D721Med (cell line): ENCODE data around the gene UIMC1.

Experiments used
- DNase-seq: peaks from one replicate; pipeline ENCODE4 v3.0.0; 2011; ENCODE audit warnings: low spot score; ENCODE audit not compliant: insufficient read length
- FAIRE-seq: peaks from 2 replicates; lab custom pipeline; 2011; peaks lifted over from hg19 to GRCh38; lab: Jason Lieb, UNC
- TF ChIP-seq, protein P1 (sequence below): IDR thresholded peaks from 2 replicates; pipeline ENCODE4 v1.5.1; 2012; ENCODE audit warnings: mild to moderate bottlenecking, control low read depth; ENCODE audit not compliant: insufficient read depth; ENCODE audit errors: missing control alignments

Gene UIMC1

GRCh38 chr5:177041936-177042335 lies 35.4 kb upstream of the UIMC1 start:
- no peak for DNase-seq
- no peak for FAIRE-seq
- TF ChIP-seq, protein P1, sequence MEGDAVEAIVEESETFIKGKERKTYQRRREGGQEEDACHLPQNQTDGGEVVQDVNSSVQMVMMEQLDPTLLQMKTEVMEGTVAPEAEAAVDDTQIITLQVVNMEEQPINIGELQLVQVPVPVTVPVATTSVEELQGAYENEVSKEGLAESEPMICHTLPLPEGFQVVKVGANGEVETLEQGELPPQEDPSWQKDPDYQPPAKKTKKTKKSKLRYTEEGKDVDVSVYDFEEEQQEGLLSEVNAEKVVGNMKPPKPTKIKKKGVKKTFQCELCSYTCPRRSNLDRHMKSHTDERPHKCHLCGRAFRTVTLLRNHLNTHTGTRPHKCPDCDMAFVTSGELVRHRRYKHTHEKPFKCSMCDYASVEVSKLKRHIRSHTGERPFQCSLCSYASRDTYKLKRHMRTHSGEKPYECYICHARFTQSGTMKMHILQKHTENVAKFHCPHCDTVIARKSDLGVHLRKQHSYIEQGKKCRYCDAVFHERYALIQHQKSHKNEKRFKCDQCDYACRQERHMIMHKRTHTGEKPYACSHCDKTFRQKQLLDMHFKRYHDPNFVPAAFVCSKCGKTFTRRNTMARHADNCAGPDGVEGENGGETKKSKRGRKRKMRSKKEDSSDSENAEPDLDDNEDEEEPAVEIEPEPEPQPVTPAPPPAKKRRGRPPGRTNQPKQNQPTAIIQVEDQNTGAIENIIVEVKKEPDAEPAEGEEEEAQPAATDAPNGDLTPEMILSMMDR, result no peak

DNA sequence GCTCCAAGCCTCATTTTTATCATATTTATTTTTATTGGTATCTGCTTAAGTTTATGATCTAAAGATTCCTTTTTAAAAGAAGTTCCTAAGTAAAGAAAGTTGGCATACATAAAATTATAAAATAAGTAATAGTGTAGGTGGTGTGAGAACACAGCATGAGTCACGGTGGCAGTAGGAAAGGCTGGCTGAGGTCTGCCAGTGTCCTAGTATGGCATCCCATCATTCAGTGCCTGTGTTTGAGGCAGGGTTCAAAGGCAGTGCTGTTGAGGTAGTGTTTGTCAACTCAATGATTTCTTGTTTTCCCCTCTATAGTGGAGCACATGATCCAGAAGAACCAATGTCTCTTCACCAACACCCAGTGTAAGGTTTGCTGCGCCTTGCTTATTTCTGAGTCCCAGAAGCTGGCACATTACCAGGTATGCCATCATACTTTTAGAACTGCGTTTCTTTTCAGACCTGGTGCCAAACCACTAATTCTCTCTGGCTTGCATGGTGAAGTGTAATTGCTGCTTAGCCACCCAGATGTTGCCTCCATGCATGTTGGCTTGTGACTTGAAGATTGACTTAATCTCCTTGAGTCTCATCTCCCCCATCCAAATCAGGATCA lies 34.3 kb upstream of the UIMC1 start:
- DNase-seq (no peak), FAIRE-seq (no peak)
- TF ChIP-seq, protein P1, result no peak

DNA sequence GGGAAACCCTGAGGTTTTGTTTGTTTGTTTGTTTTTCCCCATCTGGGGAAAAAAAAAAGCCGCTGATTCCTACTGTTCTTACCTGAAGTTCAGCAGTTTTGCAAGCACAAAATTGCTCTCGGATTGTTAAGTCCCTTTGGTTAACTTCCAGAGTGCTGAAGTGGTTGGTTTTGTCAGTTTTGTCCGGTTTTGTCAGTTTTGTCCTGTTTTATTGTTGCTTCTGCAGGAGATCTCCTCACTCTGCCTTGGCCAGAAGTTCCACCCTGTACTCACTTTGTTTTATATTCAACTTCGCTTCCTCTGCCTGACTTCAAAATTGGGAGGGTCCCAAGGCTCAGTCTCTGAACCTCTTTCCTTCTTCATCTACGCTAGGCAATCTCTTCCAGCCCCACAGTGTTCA lies 30.3 kb upstream of the UIMC1 start:
- FAIRE-seq, result no peak
- TF ChIP-seq, protein P1, result no peak

GRCh38 chr5:177036443-177036842 lies 29.9 kb upstream of the UIMC1 start:
- DNase-seq (no peak), FAIRE-seq (no peak)
- TF ChIP-seq, protein P1, result no peak

More for the DNA sequence above, 30.3 kb upstream of the UIMC1 start:
- DNase-seq, result no peak

GRCh38 chr5:177035976-177036375 lies 29.4 kb upstream of the UIMC1 start:
- no peak for FAIRE-seq
- TF ChIP-seq, protein P1, result no peak
- no peak for DNase-seq

DNA sequence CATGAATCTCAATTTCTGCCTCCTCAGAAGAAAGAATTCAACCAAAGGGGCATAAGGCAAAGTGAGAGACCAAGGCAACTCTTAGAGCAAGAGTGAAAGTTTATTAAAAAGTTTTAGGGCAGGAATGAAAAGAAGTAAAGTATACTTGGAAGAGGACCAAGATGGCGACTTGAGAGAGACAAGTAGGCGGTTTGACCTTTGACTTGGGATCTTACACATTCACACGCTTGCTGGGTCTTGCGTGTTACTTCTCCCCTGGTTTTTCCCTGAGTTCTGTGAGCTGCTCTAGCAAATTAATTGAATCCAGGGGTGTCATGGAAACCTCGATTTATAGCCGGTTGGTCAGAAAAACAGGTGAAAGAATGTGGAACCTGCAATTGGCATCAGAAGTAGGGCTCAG lies 22.9 kb upstream of the UIMC1 start:
- DNase-seq (no peak), FAIRE-seq (no peak)
- TF ChIP-seq, protein P1, result no peak

DNA sequence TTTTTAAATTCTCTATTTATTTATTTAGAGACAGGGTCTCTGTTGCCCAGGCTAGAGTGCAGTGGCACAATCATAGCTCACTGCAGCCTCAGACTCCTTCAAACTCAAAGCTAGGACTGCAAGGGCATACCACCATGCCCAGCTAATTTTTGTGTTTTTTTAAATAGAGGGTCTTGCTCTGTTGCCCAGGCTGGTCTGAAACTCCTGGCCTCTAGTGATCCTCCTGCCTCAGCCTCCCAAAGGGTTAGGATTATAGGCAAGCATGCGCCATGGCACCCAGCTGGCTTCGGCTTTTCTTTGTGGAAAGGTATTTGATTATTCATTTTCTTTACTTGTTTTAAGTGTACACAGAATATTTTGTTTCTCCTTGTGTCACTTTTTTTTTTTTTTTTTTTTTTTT lies 21.1 kb upstream of the UIMC1 start:
- FAIRE-seq (no peak), DNase-seq (no peak)
- TF ChIP-seq, protein P1, result no peak
